Activated naive CD4-positive, alpha-beta T cell treated with anti-CD3 and anti-CD28 coated beads for 36 hours (primary cell): ENCODE data around the gene B4GALNT3. TPM values are rescaled to one million over a fixed set of nuclear protein-coding genes. Genes with fewer than 3 reads are reported as not detected.

Experiments
- CTCF ChIA-PET: fragments of 350-600 bp; sonication (Branson Sonifier 250); formaldehyde crosslinking; loops from one replicate; lab custom pipeline; 2021; ENCODE audit warnings: antibody characterized with exemption; lab: Charles Lee
- DNase-seq: peaks from one replicate; pipeline ENCODE4 v3.0.0-alpha.2; 2020
- H3K27ac Mint-ChIP-seq: one replicate; pipeline ENCODE4 v1.8.0; 2021; ENCODE audit warnings: mild to moderate bottlenecking, mixed read lengths
- H3K27me3 Mint-ChIP-seq: one replicate; pipeline ENCODE4 v1.8.0; 2021; ENCODE audit warnings: low read depth, mixed read lengths
- H3K36me3 Mint-ChIP-seq: one replicate; pipeline ENCODE4 v1.8.0; 2021; ENCODE audit warnings: low read depth, mixed read lengths
- H3K4me1 Mint-ChIP-seq: one replicate; pipeline ENCODE4 v1.8.0; 2021; ENCODE audit warnings: low read depth, mixed read lengths
- H3K4me3 Mint-ChIP-seq: one replicate; pipeline ENCODE4 v1.8.0; 2021; ENCODE audit warnings: mild to moderate bottlenecking, moderate library complexity, mixed read lengths
- H3K9me3 Mint-ChIP-seq: one replicate; pipeline ENCODE4 v1.8.0; 2021; ENCODE audit warnings: mixed read lengths
- intact Hi-C: fragments of 100-400 bp; cut with micrococcal nuclease; formaldehyde crosslinking; loops from one replicate; pipeline ENCODE4 v1.15.1; 2023
- total RNA-seq, 2 experiments: library from RNA; stranded (reverse); gene quantifications; one replicate each; pipeline ENCODE4 v1.2.3, GENCODE V29; 2021

Gene B4GALNT3
- total RNA-seq, 2 experiments from 2014 or later, result 1.1 to 1.2 TPM

- peaks cover 2% of the 10 kb centered on the region for H3K36me3 Mint-ChIP-seq
- CTCF ChIA-PET, result interaction anchor here (0.6 to 1.3 kb wide), 5 partner anchors 11 to 101 kb away, joined by 3 to 6 read pairs (median 4); no protein-coding TSS in a partner anchor
- intact Hi-C loops, result no loop called here
- no peaks in the 10 kb centered on the region for H3K9me3 Mint-ChIP-seq
- no peak overlapping the region for H3K27ac Mint-ChIP-seq
- H3K4me3 Mint-ChIP-seq, result no peak overlapping the region
- H3K27me3 Mint-ChIP-seq, result no peaks in the 10 kb centered on the region
- H3K4me1 Mint-ChIP-seq, result peaks cover 26% of the 10 kb centered on the region
- DNase-seq, result no peak
Observed at GRCh38 chr12:554001-554285, 94.2 kb downstream of the B4GALNT3 start.

- peaks cover 2% of the 10 kb centered on the region for H3K36me3 Mint-ChIP-seq
- H3K9me3 Mint-ChIP-seq, result no peaks in the 10 kb centered on the region
- H3K27ac Mint-ChIP-seq, result no peak overlapping the region
- DNase-seq, result no peak
- intact Hi-C loops, result no loop called here
- no peaks in the 10 kb centered on the region for H3K27me3 Mint-ChIP-seq
- H3K4me1 Mint-ChIP-seq, result peaks cover 26% of the 10 kb centered on the region
- CTCF ChIA-PET, result interaction anchor here (0.9 to 1.5 kb wide), 4 partner anchors 9 to 103 kb away, joined by 3 to 6 read pairs (median 4); no protein-coding TSS in a partner anchor
- H3K4me3 Mint-ChIP-seq, result no peak overlapping the region
Observed at GRCh38 chr12:556498-556897, 96.8 kb downstream of the B4GALNT3 start.

GRCh38 chr12:558580-558979, 98.8 kb downstream of the B4GALNT3 start:
- H3K27me3 Mint-ChIP-seq, result no peaks in the 10 kb centered on the region
- CTCF ChIA-PET, result interaction anchor here (1.2 to 1.9 kb wide), 3 partner anchors 11 to 105 kb away, joined by 3 to 7 read pairs (median 4); no protein-coding TSS in a partner anchor
- no peaks in the 10 kb centered on the region for H3K9me3 Mint-ChIP-seq
- peaks cover 26% of the 10 kb centered on the region for H3K4me1 Mint-ChIP-seq
- H3K36me3 Mint-ChIP-seq, result peaks cover under 1% of the 10 kb centered on the region
- H3K4me3 Mint-ChIP-seq, result no peak overlapping the region
- DNase-seq, result no peak
- intact Hi-C loops, result no loop called here
- no peak overlapping the region for H3K27ac Mint-ChIP-seq

DNA sequence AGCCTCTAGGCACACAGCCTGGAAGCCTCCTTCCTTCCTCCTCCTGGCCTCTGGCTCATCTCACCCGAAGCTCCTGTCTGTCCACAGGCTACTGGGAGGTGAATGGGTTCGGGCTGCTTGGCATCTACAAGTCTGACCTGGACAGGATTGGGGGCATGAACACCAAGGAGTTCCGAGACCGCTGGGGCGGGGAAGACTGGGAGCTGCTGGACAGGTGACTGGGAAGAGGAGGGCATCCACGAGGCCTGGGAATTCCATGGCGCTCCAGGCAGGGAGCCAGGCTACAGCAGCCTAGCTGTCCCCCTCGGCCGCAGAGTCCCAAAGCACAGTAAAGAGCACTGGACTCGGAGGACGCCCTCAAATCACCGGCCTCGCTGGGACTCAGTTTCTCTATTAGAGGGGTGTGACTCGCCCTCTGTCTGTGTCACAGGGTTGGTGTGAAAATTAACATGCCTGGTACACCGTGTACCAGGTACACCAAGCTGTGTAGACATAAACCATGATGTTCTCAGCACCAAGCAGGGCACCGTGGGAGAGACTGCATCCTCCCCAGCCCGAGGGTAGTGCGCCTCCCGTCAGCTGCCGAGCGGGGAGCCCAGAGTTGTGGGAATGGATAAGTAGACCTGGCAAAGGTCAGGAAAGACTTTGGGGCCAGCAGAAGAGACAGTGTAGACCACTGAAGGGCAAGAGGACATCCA, 99.6 kb downstream of the B4GALNT3 start:
- Mint-ChIP-seq H3K4me3 (no peak overlapping the region), H3K27ac (no peak overlapping the region), H3K36me3 (peaks cover under 1% of the 10 kb centered on the region), H3K4me1 (peaks cover 28% of the 10 kb centered on the region), H3K9me3 (no peaks in the 10 kb centered on the region), H3K27me3 (no peaks in the 10 kb centered on the region)
- DNase-seq, result no peak
- CTCF ChIA-PET, result interaction anchor here (1.8 to 1.9 kb wide), 2 partner anchors 10 to 12 kb away, joined by 4 to 7 read pairs; no protein-coding TSS in a partner anchor
- intact Hi-C loops, result no loop called here

DNA sequence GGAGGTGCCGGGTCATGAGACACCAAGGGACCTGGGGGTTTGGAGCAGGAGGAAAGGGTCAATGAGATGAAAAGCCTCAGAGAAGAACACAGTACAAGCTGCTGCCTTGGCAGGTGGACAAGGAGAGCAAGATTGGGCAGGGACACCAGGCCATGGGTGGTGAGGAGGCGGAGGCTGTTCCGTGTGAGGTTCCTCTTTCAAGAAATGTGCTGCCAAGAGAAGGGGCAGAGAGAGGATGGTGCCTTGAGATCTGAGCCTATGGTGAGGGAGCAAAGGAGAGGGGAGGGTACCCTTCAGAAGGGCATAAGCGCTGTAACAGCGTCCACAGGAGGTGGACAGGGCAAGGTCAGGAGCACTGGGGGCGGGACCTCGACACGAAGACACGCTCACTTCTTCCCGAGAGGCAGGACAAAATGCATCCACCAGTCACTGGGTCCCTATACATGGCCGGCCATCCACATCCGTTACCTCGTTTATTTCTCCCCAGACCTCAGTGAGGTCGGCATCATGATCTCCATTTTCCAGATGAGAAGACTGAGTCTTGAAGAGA, 100.2 kb downstream of the B4GALNT3 start:
- Mint-ChIP-seq H3K27ac (no peak overlapping the region), H3K27me3 (no peaks in the 10 kb centered on the region), H3K4me3 (no peak overlapping the region), H3K36me3 (peaks cover 1% of the 10 kb centered on the region), H3K4me1 (peaks cover 34% of the 10 kb centered on the region), H3K9me3 (no peaks in the 10 kb centered on the region)
- intact Hi-C loops, result no loop called here
- CTCF ChIA-PET, result interaction anchor here (1.9 kb wide), 1 partner anchor 13 kb away, joined by 7 read pairs; no protein-coding TSS in a partner anchor
- no peak for DNase-seq

GRCh38 chr12:560691-561390, 101.1 kb downstream of the B4GALNT3 start:
- DNase-seq, result no peak
- H3K4me3 Mint-ChIP-seq, result no peak overlapping the region
- no peak overlapping the region for H3K27ac Mint-ChIP-seq
- no peaks in the 10 kb centered on the region for H3K27me3 Mint-ChIP-seq
- H3K36me3 Mint-ChIP-seq, result peaks cover 1% of the 10 kb centered on the region
- CTCF ChIA-PET, result interaction anchor here (1.9 to 2.2 kb wide), 2 partner anchors 13 to 14 kb away, joined by 7 read pairs; no protein-coding TSS in a partner anchor
- peaks cover 40% of the 10 kb centered on the region for H3K4me1 Mint-ChIP-seq
- intact Hi-C loops, result no loop called here
- H3K9me3 Mint-ChIP-seq, result no peaks in the 10 kb centered on the region

GRCh38 chr12:561391-561705, 101.6 kb downstream of the B4GALNT3 start:
- Mint-ChIP-seq H3K27ac (no peak overlapping the region), H3K36me3 (peaks cover 1% of the 10 kb centered on the region), H3K9me3 (no peaks in the 10 kb centered on the region), H3K4me1 (peaks cover 45% of the 10 kb centered on the region), H3K27me3 (no peaks in the 10 kb centered on the region), H3K4me3 (no peak overlapping the region)
- CTCF ChIA-PET, result interaction anchor here (2.2 kb wide), 1 partner anchor 14 kb away, joined by 7 read pairs; no protein-coding TSS in a partner anchor
- no peak for DNase-seq
- intact Hi-C loops, result no loop called here

DNA sequence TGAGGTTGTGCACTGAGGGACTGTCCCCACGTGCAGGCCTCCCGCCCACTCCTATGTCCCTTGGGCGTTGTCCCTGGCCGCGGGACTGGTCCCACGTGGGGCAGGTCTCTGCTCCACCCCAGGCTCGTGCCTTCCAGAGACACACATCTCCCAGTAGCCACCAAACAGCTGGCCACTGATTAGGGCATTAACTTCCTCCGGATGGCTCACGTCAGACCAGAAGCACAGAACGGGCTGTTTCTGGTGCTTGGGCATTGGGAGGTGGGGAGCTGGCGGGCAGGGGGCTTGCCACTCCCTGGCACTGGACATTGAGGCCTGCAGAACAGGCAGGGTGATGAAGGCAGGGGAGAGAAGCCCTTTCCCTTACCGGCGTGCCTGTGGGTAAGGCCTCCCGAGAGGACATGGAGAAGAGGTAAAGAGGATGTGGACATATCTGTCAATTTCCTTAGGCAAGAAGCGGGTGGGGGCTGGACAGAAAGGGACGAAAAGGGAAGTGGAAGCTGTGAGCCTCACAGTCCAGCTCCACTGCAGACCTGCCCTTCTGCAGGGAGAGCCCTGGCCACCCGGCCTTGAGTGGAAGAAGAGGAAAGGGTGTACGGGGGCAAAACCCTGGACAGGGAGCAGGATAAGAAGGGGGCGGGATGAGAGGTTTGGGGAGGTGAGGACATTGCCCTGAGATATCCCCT, 102.3 kb downstream of the B4GALNT3 start:
- Mint-ChIP-seq H3K4me3 (no peak overlapping the region), H3K9me3 (no peaks in the 10 kb centered on the region), H3K27ac (no peak overlapping the region), H3K4me1 (peaks cover 52% of the 10 kb centered on the region), H3K36me3 (peaks cover 1% of the 10 kb centered on the region), H3K27me3 (no peaks in the 10 kb centered on the region)
- CTCF ChIA-PET, result interaction anchor here (2.2 kb wide), 1 partner anchor 15 kb away, joined by 7 read pairs; no protein-coding TSS in a partner anchor
- DNase-seq, result no peak
- intact Hi-C loops, result no loop called here

- CTCF ChIA-PET, result interaction anchor here (2.2 kb wide), 1 partner anchor 15 kb away, joined by 7 read pairs; no protein-coding TSS in a partner anchor
- intact Hi-C loops, result no loop called here
- peaks cover 1% of the 10 kb centered on the region for H3K36me3 Mint-ChIP-seq
- H3K9me3 Mint-ChIP-seq, result no peaks in the 10 kb centered on the region
- H3K27me3 Mint-ChIP-seq, result no peaks in the 10 kb centered on the region
- peak; percentile 36 for DNase-seq
- peaks cover 57% of the 10 kb centered on the region for H3K4me1 Mint-ChIP-seq
- peak overlapping the region; percentile 77 for H3K27ac Mint-ChIP-seq
- H3K4me3 Mint-ChIP-seq, result no peak overlapping the region
Observed at GRCh38 chr12:562634-563033, 102.9 kb downstream of the B4GALNT3 start.

- CTCF ChIA-PET, result interaction anchor here (1.8 kb wide), 1 partner anchor 12 kb away, joined by 8 read pairs; no protein-coding TSS in a partner anchor
- Mint-ChIP-seq H3K27me3 (no peaks in the 10 kb centered on the region), H3K36me3 (peaks cover 1% of the 10 kb centered on the region), H3K27ac (peak overlapping the region; percentile 77), H3K4me1 (peaks cover 60% of the 10 kb centered on the region), H3K9me3 (no peaks in the 10 kb centered on the region), H3K4me3 (peak overlapping the region; percentile 67)
- intact Hi-C loops, result no loop called here
- DNase-seq, result peak; percentile 64
Observed at GRCh38 chr12:563250-563781, 103.6 kb downstream of the B4GALNT3 start.

GRCh38 chr12:563787-564298, 104.1 kb downstream of the B4GALNT3 start:
- no peaks in the 10 kb centered on the region for H3K9me3 Mint-ChIP-seq
- H3K36me3 Mint-ChIP-seq, result peaks cover 1% of the 10 kb centered on the region

More at GRCh38 chr12:563787-564298, 104.1 kb downstream of the B4GALNT3 start:
- intact Hi-C loops, result no loop called here
- Mint-ChIP-seq H3K27me3 (no peaks in the 10 kb centered on the region), H3K4me3 (peak overlapping the region; percentile 67), H3K4me1 (peaks cover 65% of the 10 kb centered on the region), H3K27ac (peak overlapping the region; percentile 77)
- CTCF ChIA-PET, result interaction anchor here (0.9 to 1.8 kb wide), 3 partner anchors 11 to 252 kb away, joined by 3 to 8 read pairs (median 4); no protein-coding TSS in a partner anchor
- DNase-seq, result no peak
